Erythroblast (primary cell): ENCODE measurements around the gene TNFRSF13B.

Source experiments
- GATA1 ChIP-seq: IDR thresholded peaks from 2 replicates; pipeline ENCODE4 v1.6.1; 2011; ENCODE audit warnings: low read depth, mild to moderate bottlenecking, control low read depth, low read length, moderate library complexity
- POLR2A ChIP-seq: IDR thresholded peaks from 2 replicates; pipeline ENCODE4 v1.6.1; 2011; ENCODE audit warnings: mild to moderate bottlenecking, low read length

GRCh38 chr17:16938496-16939207 is 33.3 kb downstream of the TNFRSF13B start:
- no peak for TF ChIP-seq POLR2A
- no peak for TF ChIP-seq GATA1
